Keratinocyte (primary cell): ENCODE results near the gene PTPN4. TPM values are rescaled to one million over a fixed set of nuclear protein-coding genes. Genes with fewer than 3 reads are reported as not detected.

Source experiments
- DNase-seq: peaks from one replicate; pipeline ENCODE4 v3.0.0-alpha.2; 2011; ENCODE audit warnings: low read depth, missing footprints, low spot score
- FAIRE-seq: peaks from 2 replicates; lab custom pipeline; 2011; peaks lifted over from hg19 to GRCh38; lab: Jason Lieb, UNC
- H2AFZ ChIP-seq: 2 replicates; pipeline ENCODE4 v1.6.0; 2012; ENCODE audit warnings: low read length, control low read depth, inconsistent platforms; ENCODE audit not compliant: control insufficient read depth
- H3K27ac ChIP-seq: 2 replicates; pipeline ENCODE4 v1.5.1; 2011; ENCODE audit warnings: low read length; ENCODE audit not compliant: control insufficient read depth, insufficient read depth
- H3K27me3 ChIP-seq: 3 replicates; pipeline ENCODE4 v1.6.0; 2011; ENCODE audit warnings: low read length; ENCODE audit not compliant: control insufficient read depth, insufficient read depth; ENCODE audit errors: extremely low read depth
- H3K36me3 ChIP-seq, 2 experiments: 2 replicates in 1 of 2; 3 replicates in 1 of 2; pipeline ENCODE4 v1.5.1; 2011; ENCODE audit warnings: low read length in 2 of 2, mild to moderate bottlenecking in 1 of 2; ENCODE audit not compliant: control insufficient read depth in 2 of 2, insufficient read depth in 2 of 2; ENCODE audit errors: extremely low read depth in 1 of 2
- H3K4me1 ChIP-seq: 3 replicates; pipeline ENCODE4 v1.5.1; 2011; ENCODE audit warnings: low read length; ENCODE audit not compliant: control insufficient read depth, insufficient read depth; ENCODE audit errors: extremely low read depth
- H3K4me2 ChIP-seq: 3 replicates; pipeline ENCODE4 v1.6.0; 2011; ENCODE audit warnings: low read depth, low read length; ENCODE audit not compliant: control insufficient read depth, insufficient read depth; ENCODE audit errors: extremely low read depth
- H3K4me3 ChIP-seq, 3 experiments: fragments of 200-600 bp in 1 of 3; sonication (generic) in 1 of 3; 2 replicates in 2 of 3; 3 replicates in 1 of 3; pipeline ENCODE4 v1.5.1; 2011 to 2016; ENCODE audit warnings: low read length in 3 of 3, mild to moderate bottlenecking in 3 of 3, control low read depth in 2 of 3, inconsistent platforms in 1 of 3, low read depth in 1 of 3, mixed read lengths in 1 of 3, mixed run types in 1 of 3, moderate library complexity in 1 of 3; ENCODE audit not compliant: control insufficient read depth in 2 of 3, insufficient read depth in 2 of 3; ENCODE audit errors: extremely low read depth in 1 of 3
- H3K79me2 ChIP-seq: 2 replicates; pipeline ENCODE4 v1.6.0; 2012; ENCODE audit warnings: low read length; ENCODE audit not compliant: control insufficient read depth, insufficient read depth
- H3K9ac ChIP-seq: 3 replicates; pipeline ENCODE4 v1.6.0; 2011; ENCODE audit warnings: low read length; ENCODE audit not compliant: control insufficient read depth, insufficient read depth; ENCODE audit errors: extremely low read depth
- H3K9me1 ChIP-seq: 3 replicates; pipeline ENCODE4 v1.6.0; 2011; ENCODE audit warnings: low read length; ENCODE audit not compliant: control insufficient read depth, insufficient read depth; ENCODE audit errors: extremely low read depth
- H3K9me3 ChIP-seq: 2 replicates; pipeline ENCODE4 v1.5.1; 2012; ENCODE audit warnings: low read depth, low read length; ENCODE audit not compliant: control insufficient read depth
- H4K20me1 ChIP-seq: 3 replicates; pipeline ENCODE4 v1.6.0; 2011; ENCODE audit warnings: low read length; ENCODE audit not compliant: control insufficient read depth, insufficient read depth; ENCODE audit errors: extremely low read depth
- CTCF ChIP-seq, 3 experiments: IDR thresholded peaks in 1 of 3; conservative IDR thresholded peaks in 1 of 3; optimal IDR thresholded peaks in 1 of 3; 2 replicates in 2 of 3; 3 replicates in 1 of 3; pipeline versions ENCODE3 to v1.5.1; 2011; ENCODE audit warnings: low read length in 3 of 3, mild to moderate bottlenecking in 3 of 3, moderate library complexity in 2 of 3, control low read depth in 1 of 3, inconsistent platforms in 1 of 3; ENCODE audit not compliant: insufficient read depth in 2 of 3; ENCODE audit errors: extremely low read depth in 1 of 3
- EZH2 ChIP-seq: IDR thresholded peaks from one replicate; pipeline ENCODE4 v1.6.1; 2012; ENCODE audit warnings: inconsistent platforms, mild to moderate bottlenecking, low read length, moderate library complexity
- dilution Hi-C: fragments of 300-500 bp; cut with MboI; formaldehyde crosslinking; loops from one replicate; pipeline ENCODE4 v1.7.0; 2020; ENCODE audit warnings: low sequenced_read_pairs; ENCODE audit not compliant: extremely low pct_ligation_motif_present
- polyA plus RNA-seq, 5 experiments: library from polyadenylated mRNA; depleted of rRNA in 3 of 5; stranded (reverse) in 3 of 5; stranded (forward) in 1 of 5; unstranded in 1 of 5; fragments of >200 nt; gene quantifications; 1 replicate in 1 of 5; 2 replicates in 3 of 5; 3 replicates in 1 of 5; pipeline versions ENCODE4 v1.2.1 to v1.2.3, GENCODE V29; 2011 to 2012; ENCODE audit warnings: missing spikeins in 2 of 5, low read depth in 1 of 5, low replicate concordance in 1 of 5

The PTPN4 gene
- polyA plus RNA-seq, 1 donor (not counting 4 experiments of a cell fraction or from before 2014, with no cell fraction given) = 20.6 TPM

DNA sequence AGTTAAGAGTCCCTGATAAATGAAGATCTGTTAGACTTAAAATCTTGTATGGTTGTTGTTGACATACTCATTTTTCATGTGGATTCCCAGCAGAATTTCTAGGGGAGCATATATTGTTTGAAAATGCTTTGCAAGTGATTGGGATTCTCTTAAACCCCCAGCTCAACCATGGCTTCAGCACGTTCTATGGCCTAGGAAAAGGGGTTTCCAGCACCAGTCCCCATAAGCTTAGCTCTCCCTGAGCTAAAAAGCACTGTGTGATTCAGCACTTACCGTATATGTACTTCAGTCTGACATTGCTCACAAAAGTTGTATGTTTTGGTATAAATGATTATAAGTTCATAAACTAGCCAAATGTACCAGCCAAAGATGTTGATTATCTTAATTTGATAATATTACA is 173.1 kb downstream of the PTPN4 start:
- no peak overlapping the region for H3K4me3 ChIP-seq
- no peaks in the 10 kb centered on the region for H4K20me1 ChIP-seq
- H3K9ac ChIP-seq = no peak overlapping the region
- H3K4me2 ChIP-seq = no peak overlapping the region
- no peak for DNase-seq
- no peaks in the 10 kb centered on the region for H3K9me1 ChIP-seq
- H3K9me3 ChIP-seq = no peaks in the 10 kb centered on the region
- no peak for TF ChIP-seq EZH2
- TF ChIP-seq CTCF (optimal IDR thresholded peaks at IDR 0.05 in 1 of 3, IDR thresholded peaks at IDR 0.05 in 1 of 3, conservative IDR thresholded peaks at IDR 0.05 in 1 of 3; ENCODE audit: extremely low read depth in 1 of 3, insufficient read depth in 2 of 3, low read length in 3 of 3) = no peak
- no peaks in the 10 kb centered on the region for H3K79me2 ChIP-seq
- H3K4me1 ChIP-seq = no peaks in the 10 kb centered on the region
- no peak overlapping the region for H2AFZ ChIP-seq
- no peak for FAIRE-seq
- dilution Hi-C loops = no loop called here
- H3K27ac ChIP-seq = no peak overlapping the region
- H3K27me3 ChIP-seq = no peaks in the 10 kb centered on the region
- H3K36me3 ChIP-seq = peaks cover 0 to 2% of the 10 kb centered on the region in 2 experiments

GRCh38 chr2:119934319-119934718 is 174.6 kb downstream of the PTPN4 start:
- Histone ChIP-seq H3K9me1 (no peaks in the 10 kb centered on the region), H3K4me2 (no peak overlapping the region), H3K9me3 (no peaks in the 10 kb centered on the region), H3K9ac (no peak overlapping the region), H3K4me3 (no peak overlapping the region), H3K36me3 (peaks cover 0 to 2% of the 10 kb centered on the region in 2 experiments), H3K27me3 (no peaks in the 10 kb centered on the region), H2AFZ (no peak overlapping the region), H4K20me1 (no peaks in the 10 kb centered on the region), H3K4me1 (no peaks in the 10 kb centered on the region), H3K79me2 (no peaks in the 10 kb centered on the region), H3K27ac (no peak overlapping the region)
- TF ChIP-seq CTCF (optimal IDR thresholded peaks at IDR 0.05 in 1 of 3, IDR thresholded peaks at IDR 0.05 in 1 of 3, conservative IDR thresholded peaks at IDR 0.05 in 1 of 3; ENCODE audit: extremely low read depth in 1 of 3, insufficient read depth in 2 of 3, low read length in 3 of 3) = no peak
- no peak for TF ChIP-seq EZH2
- dilution Hi-C loops = no loop called here
- DNase-seq = no peak
- FAIRE-seq = no peak
